GM21717 (cell line): ENCODE data around the gene ZNF184.

ENCODE experiments used
- ATAC-seq: cut with Tn5 transposase; IDR thresholded peaks from one replicate; pipeline ENCODE4 v1.9.1; 2021; ENCODE audit warnings: mild to moderate bottlenecking, moderate library complexity; ENCODE audit not compliant: unreplicated experiment

The ZNF184 gene

DNA sequence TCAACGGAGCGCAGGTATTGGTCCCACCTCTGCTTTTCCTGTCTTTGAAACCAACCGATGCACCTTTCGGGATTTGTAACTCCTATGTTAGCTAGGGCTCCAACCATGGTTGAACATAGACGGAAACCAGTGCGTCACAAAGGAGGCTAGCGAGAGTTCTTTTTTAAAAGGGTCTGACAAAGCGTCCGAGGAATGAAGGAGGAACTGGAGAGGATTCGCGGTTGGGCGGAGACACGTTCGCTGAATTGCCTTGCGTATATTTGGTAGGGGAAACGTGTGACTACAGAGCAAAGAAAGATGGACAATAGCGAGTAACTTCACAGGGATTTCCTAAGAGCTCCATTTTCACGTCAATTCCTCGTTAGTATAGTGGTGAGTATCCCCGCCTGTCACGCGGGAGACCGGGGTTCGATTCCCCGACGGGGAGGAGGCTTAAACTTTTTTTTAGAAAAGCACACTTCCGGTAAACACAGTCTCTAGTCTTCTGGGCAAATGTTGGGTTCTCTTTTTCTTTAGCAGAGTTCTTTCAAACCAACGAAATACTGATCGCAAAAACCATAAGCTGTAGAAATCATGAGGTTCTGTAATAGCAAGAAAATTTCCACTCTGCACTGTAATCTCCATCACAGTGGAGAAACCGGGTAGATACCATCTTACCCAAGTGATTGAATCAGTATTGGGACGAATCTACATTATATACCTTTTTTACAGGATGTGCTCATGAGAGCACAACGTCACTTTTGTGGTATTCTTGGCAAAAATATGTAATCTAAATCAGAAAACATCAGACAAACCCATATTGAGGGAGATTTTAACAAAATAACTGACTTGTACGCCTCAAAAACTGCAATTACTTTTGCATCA lies 6.6 kb upstream of the ZNF184 start:
- ATAC-seq = peak; percentile 46

- peak; percentile 66 for ATAC-seq
Observed at GRCh38 chr6:27478706-27479318, 5.9 kb upstream of the ZNF184 start.

GRCh38 chr6:27478141-27478705 lies 5.3 kb upstream of the ZNF184 start:
- peak; percentile 4 for ATAC-seq

DNA sequence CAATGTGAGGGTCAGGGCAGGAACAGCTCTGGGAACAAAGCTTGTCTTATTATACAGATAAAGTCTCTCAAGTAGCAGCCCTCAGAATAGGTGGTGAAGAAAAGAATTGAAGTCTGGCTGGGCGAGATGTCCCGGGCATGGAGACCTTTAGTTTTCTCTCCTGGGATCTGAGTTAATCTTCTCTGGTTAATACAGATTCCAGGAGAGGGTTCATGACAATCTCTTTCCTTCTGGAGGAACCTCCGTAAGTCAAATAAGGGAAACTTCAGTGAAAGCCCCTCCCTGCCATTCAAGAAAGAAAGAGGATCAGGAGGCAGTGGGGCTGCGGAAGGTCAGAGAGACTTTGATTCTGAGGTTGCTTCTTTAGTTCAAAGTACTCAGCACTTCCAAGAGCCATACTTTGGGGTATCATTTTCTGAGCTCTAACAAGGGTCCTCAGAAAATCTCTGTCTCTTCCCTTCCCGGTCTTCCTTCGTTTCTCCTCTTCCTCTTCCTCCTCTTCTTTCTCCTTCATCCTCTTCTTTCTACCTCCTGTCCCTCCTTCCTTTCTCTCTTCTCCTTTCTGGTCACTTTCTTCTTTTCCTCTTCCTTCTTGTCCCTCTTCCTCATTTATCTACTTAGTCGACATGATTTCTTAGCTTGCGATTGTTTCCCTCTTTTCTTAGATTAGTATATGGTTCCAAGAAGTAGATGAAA lies 4.6 kb upstream of the ZNF184 start:
- ATAC-seq = no peak

GRCh38 chr6:27476090-27476489 lies 3.2 kb upstream of the ZNF184 start:
- no peak for ATAC-seq

GRCh38 chr6:27474672-27475071 lies 1.8 kb upstream of the ZNF184 start:
- no peak for ATAC-seq

GRCh38 chr6:27474172-27474465 lies 1.2 kb upstream of the ZNF184 start:
- ATAC-seq = no peak

- ATAC-seq = peak; percentile 38
Observed at GRCh38 chr6:27472182-27472616, 706 bp downstream of the ZNF184 start.

DNA sequence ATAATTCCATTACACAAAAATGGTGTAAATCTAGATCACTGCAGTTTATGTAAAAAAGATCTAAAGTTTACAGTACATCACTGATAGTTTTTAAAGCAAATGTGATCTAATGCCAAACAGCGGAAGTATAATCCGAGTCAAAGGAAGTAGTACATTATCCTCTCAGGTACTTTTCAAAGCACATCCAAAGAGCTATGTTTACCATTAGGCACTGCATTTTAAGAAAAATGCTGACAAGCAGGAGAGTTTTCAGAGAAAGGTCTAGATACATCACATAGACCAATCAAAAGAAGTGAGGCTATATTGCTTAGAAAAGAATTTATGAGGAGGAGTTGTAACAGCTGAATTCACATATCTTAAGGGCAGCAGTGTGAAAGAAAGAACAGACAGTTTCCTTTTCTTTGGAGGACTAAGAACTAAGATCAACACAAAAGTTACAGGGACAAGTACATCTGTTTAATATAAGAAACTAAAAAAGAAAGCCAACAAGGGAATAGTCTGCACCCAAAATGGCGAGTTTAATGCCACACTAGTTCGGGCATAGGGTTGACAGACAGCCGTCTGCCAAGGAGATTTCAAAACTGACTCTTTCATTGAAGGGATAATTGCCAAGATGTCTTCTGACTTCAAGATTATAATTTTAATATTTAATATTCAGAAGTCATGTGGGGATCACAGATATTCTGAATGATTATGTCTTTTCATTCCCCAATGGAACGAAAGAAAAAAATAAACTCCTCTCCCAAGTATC lies 1.4 kb downstream of the ZNF184 start:
- ATAC-seq = no peak

GRCh38 chr6:27470023-27470422 lies 2.9 kb downstream of the ZNF184 start:
- ATAC-seq = no peak

DNA sequence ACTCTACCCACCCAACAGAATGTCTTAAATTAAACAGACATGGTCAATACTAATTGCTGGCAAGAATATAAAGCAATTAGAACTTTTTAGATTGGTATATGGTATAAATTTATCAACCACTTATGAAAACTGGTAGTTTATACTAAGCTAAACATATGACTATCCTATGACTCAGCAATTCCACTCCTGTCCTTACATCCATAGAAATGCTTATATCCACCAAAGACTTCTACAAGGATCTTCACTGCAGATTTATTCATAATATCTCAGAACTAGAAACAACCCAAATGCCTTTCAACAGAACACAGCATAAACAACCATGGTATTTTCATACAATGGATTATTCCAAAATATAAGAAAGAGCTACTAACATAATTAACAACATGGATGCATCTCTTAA lies 4.6 kb downstream of the ZNF184 start:
- ATAC-seq = no peak

GRCh38 chr6:27452496-27452897 lies 20.4 kb downstream of the ZNF184 start:
- no peak for ATAC-seq

DNA sequence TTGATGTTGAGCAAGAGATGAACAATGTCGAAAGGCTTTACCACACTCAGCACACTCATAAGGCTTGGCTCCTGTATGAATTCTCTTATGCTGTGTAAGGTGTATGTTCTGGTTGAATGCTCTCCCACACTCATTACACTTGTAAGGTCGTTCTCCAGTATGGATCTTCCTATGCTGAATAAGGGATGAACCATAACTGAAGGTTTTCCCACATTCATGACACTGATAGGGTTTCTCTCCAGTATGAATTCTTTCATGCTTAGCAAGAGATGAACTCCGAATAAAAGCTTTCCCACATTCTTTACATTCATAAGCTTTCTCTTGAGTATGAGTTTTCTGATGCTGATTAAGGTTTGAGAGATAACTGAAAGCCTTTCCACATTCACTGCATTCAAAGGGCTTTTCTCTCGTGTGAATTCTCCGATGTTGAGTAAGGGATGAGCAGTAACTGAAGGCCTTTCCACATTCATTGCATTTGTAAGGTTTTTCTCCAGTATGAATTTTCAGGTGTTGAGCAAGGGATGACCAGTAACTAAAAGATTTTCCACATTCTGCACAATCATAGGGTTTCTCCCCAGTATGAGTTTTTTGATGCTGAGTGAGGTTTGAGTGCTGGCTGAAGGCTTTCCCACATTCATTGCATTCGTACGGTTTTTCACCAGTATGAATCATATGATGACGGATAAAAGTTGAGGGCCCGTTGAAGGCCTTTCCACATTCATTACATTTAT lies 21.1 kb downstream of the ZNF184 start:
- ATAC-seq = no peak

- no peak for ATAC-seq
Observed at GRCh38 chr6:27448456-27448855, 24.4 kb downstream of the ZNF184 start.

DNA sequence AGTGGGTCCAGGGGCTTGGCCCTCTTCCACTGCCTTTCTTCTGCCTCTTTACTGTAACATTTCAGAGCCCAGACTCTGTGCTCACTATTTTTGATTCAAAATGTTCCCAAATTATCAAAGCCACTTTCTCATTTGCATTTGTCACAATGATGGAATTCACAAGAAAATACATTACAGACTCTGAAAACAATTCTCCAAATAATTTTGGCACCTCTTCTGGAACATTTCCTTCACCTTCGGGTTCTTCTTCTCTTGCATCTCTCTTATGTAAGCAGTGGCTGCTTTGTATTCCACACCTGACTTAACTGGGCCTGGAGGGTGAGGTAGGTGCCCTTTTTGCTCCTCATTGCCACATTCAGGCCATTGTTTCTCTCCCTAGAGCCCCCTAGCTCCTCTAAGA lies 30.0 kb downstream of the ZNF184 start:
- no peak for ATAC-seq

DNA sequence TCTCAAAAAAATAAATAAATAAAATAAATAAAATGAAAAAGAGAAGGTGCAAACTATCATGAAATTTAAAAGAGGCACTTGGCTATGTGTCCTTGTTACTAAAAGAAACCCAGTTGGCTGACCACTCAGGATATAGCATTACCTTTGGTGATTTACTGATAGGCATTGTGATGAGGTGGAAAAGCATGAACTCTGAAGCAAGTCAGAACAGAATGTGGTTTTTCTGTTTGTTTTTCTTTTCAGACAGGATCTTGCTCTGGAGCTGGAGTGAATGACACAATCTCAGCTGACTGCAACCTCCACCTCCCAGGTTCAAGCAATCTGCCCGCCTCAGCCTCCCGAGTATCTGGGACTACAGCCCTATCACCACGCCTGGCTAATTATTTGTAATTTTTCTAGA lies 31.9 kb downstream of the ZNF184 start:
- ATAC-seq = no peak

DNA sequence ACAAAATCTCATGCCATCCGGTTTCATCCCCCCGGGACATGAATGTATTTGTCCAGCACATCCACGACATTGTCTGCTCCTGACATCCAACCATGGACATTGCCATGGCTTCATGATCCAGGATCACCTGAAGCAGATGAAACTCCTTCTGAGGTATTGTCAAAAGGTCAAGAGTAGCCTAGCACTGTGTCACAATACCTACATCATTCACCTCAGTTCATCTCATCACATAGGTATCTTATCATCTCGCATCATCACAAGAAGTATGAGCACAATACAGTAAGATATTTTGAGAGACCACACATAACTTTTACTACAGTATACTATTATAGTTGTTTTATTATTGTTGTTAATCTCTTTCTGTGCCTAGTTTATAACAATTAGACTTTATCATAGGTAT lies 33.5 kb downstream of the ZNF184 start:
- ATAC-seq = no peak

DNA sequence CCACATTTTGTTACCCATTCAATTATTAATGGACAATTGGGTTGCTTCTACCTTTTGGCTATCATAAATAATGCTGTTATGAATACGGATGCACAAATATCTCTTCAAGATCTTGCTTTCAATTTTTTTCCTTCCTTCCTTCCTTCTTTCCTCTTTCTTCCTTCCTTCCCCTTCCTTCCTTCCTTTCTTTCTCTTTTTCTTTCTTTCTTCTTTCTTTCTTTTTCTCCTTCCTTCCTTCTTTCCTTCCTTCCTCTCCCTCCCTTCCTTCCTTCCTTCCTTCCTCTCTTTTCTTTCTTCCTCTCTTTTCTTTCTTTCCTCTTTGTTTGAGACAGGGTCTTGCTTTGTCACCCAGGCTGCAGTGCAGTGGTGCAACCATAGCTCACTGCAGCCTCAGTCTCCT lies 39.2 kb downstream of the ZNF184 start:
- ATAC-seq = no peak

DNA sequence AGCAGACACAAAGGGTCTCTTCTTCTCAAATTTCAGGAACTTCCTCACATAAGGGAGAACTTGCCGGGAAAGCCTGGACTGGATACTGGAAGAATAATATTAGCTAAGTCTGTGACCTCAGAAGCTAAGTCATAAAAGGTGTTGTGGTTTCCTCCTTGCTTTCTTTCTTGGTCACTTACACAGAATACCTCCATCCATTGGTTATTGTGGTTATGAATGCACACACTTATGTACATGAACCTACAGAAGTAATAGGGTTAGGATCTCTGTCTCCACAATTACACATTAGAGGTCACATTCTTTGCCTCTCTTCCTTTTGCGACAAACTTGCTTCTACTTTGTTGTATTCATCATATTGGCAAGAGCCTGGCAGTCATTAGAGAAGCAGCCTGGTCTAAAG lies 43.9 kb downstream of the ZNF184 start:
- no peak for ATAC-seq

DNA sequence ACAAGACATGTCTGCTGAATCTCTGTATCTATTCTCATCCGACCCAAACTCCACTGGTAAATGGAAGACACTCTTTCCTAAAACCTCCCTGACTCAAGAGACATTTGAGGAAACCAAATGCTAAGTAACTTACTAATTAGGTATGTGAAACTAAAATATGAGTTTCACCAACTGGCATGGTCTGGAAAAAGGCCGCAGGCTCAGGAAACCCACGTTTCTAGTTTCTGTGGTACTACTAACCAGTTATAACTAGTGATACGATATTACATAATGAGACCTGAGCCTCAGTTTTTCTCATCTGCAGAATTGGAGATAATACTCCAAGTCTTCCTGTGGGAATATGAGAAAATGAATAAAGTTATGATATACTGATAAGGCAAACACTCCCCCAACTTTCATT lies 44.4 kb downstream of the ZNF184 start:
- no peak for ATAC-seq
